Measurements from ENCODE around the gene NOP9. TPM values are rescaled to one million over a fixed set of nuclear protein-coding genes. Genes with fewer than 3 reads are reported as not detected.
A peak's percentile ranks its signal among the peaks of the same experiment; 100 is the strongest.

The NOP9 gene
- total RNA-seq, 4 donors from 2014 or later: 14.5 to 30.0 (median 22.4) TPM

DNA sequence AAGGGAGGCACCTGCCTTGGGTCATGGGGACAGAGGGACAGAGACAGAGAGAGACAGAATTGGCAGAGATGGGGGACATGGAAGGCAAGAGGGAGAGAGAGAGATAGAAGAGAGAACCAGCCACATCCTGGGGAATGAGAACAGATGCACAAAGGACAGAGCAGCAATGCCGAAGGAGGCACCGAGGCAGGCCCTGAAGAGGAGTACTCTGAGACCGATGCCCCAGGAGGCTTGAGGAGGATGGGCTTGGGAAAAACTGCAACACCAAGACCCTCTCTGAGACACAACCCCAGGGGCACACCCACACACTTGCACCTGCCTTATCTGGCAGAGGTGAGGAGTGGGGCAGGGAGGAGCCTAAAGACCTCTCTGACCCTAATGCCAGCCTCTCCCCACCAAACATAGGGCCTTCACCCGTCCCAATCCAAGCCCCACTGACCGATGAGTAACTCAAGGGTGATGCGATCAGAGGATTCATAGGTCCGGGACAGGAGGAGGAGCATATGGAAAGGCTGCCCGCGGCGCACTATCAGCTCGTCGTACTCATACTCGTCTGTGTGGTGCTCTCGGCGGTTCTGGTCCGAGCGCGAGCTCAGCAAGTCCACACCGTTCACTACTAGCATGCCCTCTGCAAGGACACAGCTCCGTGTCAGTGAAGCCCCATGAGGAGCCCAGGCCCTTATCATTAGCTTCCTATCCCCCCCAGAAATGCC is 38.2 kb upstream of the NOP9 start:
- Histone ChIP-seq H3K9me3 (no peaks in the 10 kb centered on the region), H3K36me3 (peaks cover 0 to 17% (median 0%) of the 10 kb centered on the region in 3 donors), H3K27me3 (no peaks in the 10 kb centered on the region), H3K4me1 (no peaks in the 10 kb centered on the region), H3K4me3 (no peak overlapping the region), H3K27ac (no peak overlapping the region)
- no peak for TF ChIP-seq POLR2A (IDR thresholded peaks at IDR 0.05)
- TF ChIP-seq, protein P1, sequence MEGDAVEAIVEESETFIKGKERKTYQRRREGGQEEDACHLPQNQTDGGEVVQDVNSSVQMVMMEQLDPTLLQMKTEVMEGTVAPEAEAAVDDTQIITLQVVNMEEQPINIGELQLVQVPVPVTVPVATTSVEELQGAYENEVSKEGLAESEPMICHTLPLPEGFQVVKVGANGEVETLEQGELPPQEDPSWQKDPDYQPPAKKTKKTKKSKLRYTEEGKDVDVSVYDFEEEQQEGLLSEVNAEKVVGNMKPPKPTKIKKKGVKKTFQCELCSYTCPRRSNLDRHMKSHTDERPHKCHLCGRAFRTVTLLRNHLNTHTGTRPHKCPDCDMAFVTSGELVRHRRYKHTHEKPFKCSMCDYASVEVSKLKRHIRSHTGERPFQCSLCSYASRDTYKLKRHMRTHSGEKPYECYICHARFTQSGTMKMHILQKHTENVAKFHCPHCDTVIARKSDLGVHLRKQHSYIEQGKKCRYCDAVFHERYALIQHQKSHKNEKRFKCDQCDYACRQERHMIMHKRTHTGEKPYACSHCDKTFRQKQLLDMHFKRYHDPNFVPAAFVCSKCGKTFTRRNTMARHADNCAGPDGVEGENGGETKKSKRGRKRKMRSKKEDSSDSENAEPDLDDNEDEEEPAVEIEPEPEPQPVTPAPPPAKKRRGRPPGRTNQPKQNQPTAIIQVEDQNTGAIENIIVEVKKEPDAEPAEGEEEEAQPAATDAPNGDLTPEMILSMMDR (IDR thresholded peaks at IDR 0.05): no peak
- no peak for DNase-seq

DNA sequence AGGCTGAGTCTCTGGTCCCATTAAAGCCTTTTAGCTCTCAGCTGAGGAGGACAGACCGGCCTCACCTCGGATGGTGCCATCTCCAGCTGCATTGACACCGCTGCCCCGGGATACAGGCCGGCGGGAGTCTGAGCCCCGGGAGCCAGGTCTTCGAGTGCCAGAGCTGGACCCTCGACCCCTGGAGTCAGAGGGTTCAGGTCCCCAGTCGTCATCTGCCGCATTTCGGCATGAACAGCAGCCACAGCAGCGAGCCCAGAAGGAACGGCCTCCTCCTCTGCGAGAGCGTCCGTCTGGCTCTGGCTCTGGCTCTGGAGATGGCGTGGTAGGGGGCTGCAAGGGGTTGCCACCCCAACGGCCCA is 37.7 kb upstream of the NOP9 start:
- Histone ChIP-seq H3K36me3 (peaks cover 0 to 22% (median 0%) of the 10 kb centered on the region in 3 donors), H3K9me3 (no peaks in the 10 kb centered on the region), H3K27ac (no peak overlapping the region), H3K4me1 (no peaks in the 10 kb centered on the region), H3K27me3 (no peaks in the 10 kb centered on the region), H3K4me3 (no peak overlapping the region)
- TF ChIP-seq, protein P1 (IDR thresholded peaks at IDR 0.05): no peak
- TF ChIP-seq POLR2A (IDR thresholded peaks at IDR 0.05): no peak
- no peak for DNase-seq

DNA sequence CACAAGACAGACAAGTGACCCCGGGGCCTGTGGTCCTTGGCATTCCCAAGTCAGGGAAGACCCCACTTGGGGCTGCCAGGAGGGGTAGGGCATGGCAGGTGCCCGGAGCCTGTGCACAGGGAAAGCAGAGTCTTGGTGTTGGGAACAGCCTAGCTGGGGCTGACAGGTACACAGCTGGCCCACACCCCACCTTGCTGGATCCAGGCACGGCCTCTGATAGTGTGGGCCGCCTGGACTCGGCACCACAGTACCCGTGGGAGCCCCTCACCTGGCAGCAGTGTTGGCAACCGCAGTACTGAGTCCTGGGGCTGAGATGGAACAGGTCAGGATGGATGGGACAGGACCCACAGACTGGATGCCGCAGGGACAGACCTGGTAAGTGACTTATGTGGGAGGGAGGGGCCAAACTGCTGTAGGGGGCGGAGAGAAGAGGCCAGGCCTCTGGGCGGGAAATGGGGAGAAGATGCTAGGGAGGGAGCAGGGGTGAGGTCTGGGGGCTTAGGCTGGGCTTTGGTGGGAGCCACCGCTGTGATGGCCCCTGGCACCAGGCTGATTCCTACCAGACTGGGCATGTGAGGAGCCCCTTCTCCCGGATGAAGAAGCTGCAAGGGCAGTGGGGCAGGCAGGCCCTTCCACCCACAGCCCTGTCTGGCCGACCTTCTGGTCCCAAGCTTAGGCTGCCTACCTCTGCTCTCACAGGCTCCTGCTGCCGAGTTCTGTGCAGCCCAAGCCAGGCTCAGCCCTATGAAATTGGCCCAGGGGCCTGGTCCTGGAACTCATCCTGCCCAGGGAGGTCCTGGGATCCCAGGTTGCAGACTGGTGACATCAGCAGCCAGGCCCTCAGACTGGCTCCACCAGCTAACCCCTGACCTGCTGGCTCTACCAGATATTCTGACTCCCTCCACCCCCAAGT is 36.6 kb upstream of the NOP9 start, which contains the start of gene TGM1:
TGM1 (minus strand) TSS at position 357 of the 913 bp plus-strand sequence. CDS start 825 bp downstream, outside the sequence.
- Histone ChIP-seq H3K4me3 (no peak within 1 kb of the TSS), H3K9me3 (no peaks in the 10 kb centered on the region), H3K27ac (no peak within 1 kb of the TSS), H3K4me1 (no peaks in the 10 kb centered on the region), H3K27me3 (no peaks in the 10 kb centered on the region), H3K36me3 (peaks cover 0 to 34% (median 0%) of the 10 kb centered on the region in 3 donors)
- no peak for DNase-seq
- TF ChIP-seq, protein P1 (IDR thresholded peaks at IDR 0.05): no peak
- no peak for TF ChIP-seq POLR2A (IDR thresholded peaks at IDR 0.05)

DNA sequence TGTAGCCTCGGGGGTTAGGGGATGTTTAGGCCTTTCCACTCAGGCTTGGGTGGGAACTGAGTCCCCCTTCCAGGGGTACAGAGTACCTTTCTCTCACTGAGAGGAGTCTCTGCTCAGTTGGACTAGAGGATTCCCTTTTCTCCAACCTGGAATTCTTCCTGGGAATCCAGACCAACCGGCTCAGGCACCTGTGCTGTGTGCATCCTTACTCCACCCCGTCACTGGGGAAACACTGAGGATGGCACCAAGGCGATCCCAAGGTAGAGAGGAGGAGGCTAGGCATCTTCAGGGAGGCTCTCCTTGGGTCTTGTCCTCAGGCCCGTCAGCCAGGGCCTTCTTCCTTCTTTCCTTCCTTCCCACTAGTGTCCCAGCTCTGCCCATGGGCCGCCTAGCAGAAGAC is 35.8 kb upstream of the NOP9 start:
- no peak overlapping the region for H3K27ac ChIP-seq
- peak in 1 of 3 donors; percentile 25 for DNase-seq
- H3K4me1 ChIP-seq: no peaks in the 10 kb centered on the region
- H3K4me3 ChIP-seq: no peak overlapping the region
- no peaks in the 10 kb centered on the region for H3K9me3 ChIP-seq
- H3K27me3 ChIP-seq: no peaks in the 10 kb centered on the region
- H3K36me3 ChIP-seq: peaks cover 0 to 32% (median 0%) of the 10 kb centered on the region in 3 donors
- no peak for TF ChIP-seq POLR2A (IDR thresholded peaks at IDR 0.05)
- TF ChIP-seq, protein P1 (IDR thresholded peaks at IDR 0.05): no peak

DNA sequence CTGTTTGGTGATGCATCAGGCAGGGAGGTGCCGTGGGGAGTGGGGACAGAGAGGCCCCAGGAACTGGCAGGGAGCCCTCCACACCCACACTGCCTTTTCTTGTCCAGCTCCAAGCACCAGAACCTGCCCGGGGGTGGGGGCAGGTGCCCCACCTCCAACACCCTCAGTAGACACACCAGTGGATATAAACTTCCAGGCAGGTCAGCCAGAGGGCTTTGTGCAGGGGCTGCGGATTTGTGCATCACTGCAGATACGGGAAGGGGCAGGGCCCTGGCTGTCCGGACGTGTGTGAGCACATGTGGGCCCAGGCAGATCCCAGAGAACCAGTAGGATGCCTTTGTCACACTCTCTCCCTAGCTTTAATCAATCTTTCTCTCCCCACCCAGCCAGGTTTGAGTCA is 35.4 kb upstream of the NOP9 start:
- DNase-seq: no peak
- Histone ChIP-seq H3K36me3 (peaks cover 0 to 35% (median 0%) of the 10 kb centered on the region in 3 donors), H3K4me3 (no peak overlapping the region), H3K27ac (no peak overlapping the region), H3K9me3 (no peaks in the 10 kb centered on the region), H3K4me1 (no peaks in the 10 kb centered on the region), H3K27me3 (no peaks in the 10 kb centered on the region)
- TF ChIP-seq POLR2A (IDR thresholded peaks at IDR 0.05): no peak
